ENCODE results near the gene SEC61A2. TPM values are rescaled to one million over a fixed set of nuclear protein-coding genes. Genes with fewer than 3 reads are reported as not detected.

The SEC61A2 gene
- total and polyA plus RNA-seq, 4 donors, result 3.8 to 8.8 (median 6.2) TPM

DNA sequence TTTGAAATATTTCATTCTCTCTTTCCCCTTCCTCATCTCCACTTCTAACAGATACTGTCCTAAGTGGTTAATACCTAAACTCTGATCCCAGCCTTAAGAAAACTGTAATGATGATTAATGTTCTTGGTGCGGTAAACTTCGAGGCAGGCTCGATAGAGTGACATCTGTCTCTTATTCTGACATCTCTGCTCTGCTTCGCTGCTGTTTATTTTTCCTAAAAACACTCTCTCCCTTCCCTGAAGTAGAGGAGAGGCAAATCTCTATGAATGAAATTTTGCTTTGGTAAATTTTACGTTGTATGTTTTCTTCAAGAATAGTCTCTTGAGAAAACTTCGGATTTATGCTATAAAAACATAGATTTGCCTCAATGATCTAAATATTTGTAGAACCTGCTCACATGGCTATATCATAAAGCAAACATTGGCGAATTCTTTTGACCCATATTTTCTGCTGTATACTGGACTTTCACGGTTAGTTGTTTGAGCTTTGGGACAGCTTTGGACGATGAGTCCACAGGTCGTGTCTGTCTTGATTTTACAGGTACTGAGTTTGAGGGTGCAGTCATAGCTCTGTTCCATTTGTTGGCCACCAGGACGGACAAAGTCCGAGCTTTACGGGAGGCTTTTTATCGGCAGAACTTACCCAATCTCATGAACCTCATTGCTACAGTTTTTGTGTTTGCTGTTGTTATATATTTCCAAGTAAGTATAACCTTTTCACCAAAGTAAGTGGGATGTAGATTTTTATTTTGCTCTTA is 27.1 kb downstream of the SEC61A2 start:
- Histone ChIP-seq H3K4me1 (ENCODE audit: control insufficient read depth in 4 of 4, insufficient read depth in 4 of 4, low read length in 3 of 4) (peaks cover 4 to 21% (median 16%) of the 10 kb centered on the region in 4 donors), H3K27ac (ENCODE audit: low read depth in 1 of 2, low read length in 2 of 2) (peak overlapping the region; percentile 37 to 83), H3K36me3 (ENCODE audit: control insufficient read depth in 4 of 4, insufficient read depth in 3 of 4, low read depth in 1 of 4, low read length in 3 of 4) (peaks cover 0 to 4% (median 1%) of the 10 kb centered on the region in 4 donors), H3K9ac (ENCODE audit: low read depth in 1 of 2, low read length in 2 of 2) (peak overlapping the region in 1 of 2 donors; percentile 52), H3K4me3 (ENCODE audit: low read depth in 1 of 3, low read length in 3 of 3) (no peak overlapping the region), H3K9me3 (ENCODE audit: control insufficient read depth in 4 of 4, low read length in 3 of 4) (no peaks in the 10 kb centered on the region), H3K27me3 (ENCODE audit: control insufficient read depth in 4 of 4, insufficient read depth in 4 of 4, low read length in 3 of 4) (no peaks in the 10 kb centered on the region)
- WGBS, result 40% methylated on average over 14 of the region's 14 CpGs
- no peak for TF ChIP-seq NR2F2 (IDR thresholded peaks at IDR 0.05)
- TF ChIP-seq, protein P1, sequence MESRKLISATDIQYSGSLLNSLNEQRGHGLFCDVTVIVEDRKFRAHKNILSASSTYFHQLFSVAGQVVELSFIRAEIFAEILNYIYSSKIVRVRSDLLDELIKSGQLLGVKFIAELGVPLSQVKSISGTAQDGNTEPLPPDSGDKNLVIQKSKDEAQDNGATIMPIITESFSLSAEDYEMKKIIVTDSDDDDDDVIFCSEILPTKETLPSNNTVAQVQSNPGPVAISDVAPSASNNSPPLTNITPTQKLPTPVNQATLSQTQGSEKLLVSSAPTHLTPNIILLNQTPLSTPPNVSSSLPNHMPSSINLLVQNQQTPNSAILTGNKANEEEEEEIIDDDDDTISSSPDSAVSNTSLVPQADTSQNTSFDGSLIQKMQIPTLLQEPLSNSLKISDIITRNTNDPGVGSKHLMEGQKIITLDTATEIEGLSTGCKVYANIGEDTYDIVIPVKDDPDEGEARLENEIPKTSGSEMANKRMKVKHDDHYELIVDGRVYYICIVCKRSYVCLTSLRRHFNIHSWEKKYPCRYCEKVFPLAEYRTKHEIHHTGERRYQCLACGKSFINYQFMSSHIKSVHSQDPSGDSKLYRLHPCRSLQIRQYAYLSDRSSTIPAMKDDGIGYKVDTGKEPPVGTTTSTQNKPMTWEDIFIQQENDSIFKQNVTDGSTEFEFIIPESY (IDR thresholded peaks at IDR 0.05), result peak; percentile 64
- peak; percentile 64 for TF ChIP-seq TAF1 (conservative IDR thresholded peaks at IDR 0.05)
- TF ChIP-seq CTCF (IDR thresholded peaks at IDR 0.05; ENCODE audit: low read depth, low read length, missing input control), result peak; percentile 27
- TF ChIP-seq HNF4G (IDR thresholded peaks at IDR 0.05), result peak; percentile 98
- peak in 1 of 2 donors; percentile 36 for TF ChIP-seq EGR1 (IDR thresholded peaks at IDR 0.05; ENCODE audit: low read depth in 2 of 2)
- TF ChIP-seq JUND (IDR thresholded peaks at IDR 0.05), result peak; percentile 79 to 84
- TF ChIP-seq HNF4A (conservative IDR thresholded peaks at IDR 0.05), result peak; percentile 99 to 100
- peak; percentile 48 for TF ChIP-seq ATF3 (IDR thresholded peaks at IDR 0.05)
- TF ChIP-seq, protein P2, sequence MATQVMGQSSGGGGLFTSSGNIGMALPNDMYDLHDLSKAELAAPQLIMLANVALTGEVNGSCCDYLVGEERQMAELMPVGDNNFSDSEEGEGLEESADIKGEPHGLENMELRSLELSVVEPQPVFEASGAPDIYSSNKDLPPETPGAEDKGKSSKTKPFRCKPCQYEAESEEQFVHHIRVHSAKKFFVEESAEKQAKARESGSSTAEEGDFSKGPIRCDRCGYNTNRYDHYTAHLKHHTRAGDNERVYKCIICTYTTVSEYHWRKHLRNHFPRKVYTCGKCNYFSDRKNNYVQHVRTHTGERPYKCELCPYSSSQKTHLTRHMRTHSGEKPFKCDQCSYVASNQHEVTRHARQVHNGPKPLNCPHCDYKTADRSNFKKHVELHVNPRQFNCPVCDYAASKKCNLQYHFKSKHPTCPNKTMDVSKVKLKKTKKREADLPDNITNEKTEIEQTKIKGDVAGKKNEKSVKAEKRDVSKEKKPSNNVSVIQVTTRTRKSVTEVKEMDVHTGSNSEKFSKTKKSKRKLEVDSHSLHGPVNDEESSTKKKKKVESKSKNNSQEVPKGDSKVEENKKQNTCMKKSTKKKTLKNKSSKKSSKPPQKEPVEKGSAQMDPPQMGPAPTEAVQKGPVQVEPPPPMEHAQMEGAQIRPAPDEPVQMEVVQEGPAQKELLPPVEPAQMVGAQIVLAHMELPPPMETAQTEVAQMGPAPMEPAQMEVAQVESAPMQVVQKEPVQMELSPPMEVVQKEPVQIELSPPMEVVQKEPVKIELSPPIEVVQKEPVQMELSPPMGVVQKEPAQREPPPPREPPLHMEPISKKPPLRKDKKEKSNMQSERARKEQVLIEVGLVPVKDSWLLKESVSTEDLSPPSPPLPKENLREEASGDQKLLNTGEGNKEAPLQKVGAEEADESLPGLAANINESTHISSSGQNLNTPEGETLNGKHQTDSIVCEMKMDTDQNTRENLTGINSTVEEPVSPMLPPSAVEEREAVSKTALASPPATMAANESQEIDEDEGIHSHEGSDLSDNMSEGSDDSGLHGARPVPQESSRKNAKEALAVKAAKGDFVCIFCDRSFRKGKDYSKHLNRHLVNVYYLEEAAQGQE (IDR thresholded peaks at IDR 0.05), result peak; percentile 79
- no peak for TF ChIP-seq FOXA2 (IDR thresholded peaks at IDR 0.05)
- peak in 1 of 2 donors; percentile 55 for TF ChIP-seq GABPA (IDR thresholded peaks at IDR 0.05 in 1 of 2, conservative IDR thresholded peaks at IDR 0.05 in 1 of 2)
- no peak for TF ChIP-seq FOXA1 (IDR thresholded peaks at IDR 0.05)
- TF ChIP-seq, protein P3, sequence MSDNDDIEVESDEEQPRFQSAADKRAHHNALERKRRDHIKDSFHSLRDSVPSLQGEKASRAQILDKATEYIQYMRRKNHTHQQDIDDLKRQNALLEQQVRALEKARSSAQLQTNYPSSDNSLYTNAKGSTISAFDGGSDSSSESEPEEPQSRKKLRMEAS (IDR thresholded peaks at IDR 0.05), result peak; percentile 64
- peak; percentile 97 for TF ChIP-seq SP1 (IDR thresholded peaks at IDR 0.05)
- peak; percentile 49 to 64 for TF ChIP-seq RAD21 (IDR thresholded peaks at IDR 0.05)
- peak; percentile 86 to 90 for TF ChIP-seq RXRA (IDR thresholded peaks at IDR 0.05)
- peak; percentile 81 for TF ChIP-seq YY1 (IDR thresholded peaks at IDR 0.05)
- peak; percentile 37 for DNase-seq (ENCODE audit: low spot score)
